Esophagus muscularis mucosa (tissue), 4 donors: Measurements from ENCODE around the gene ARAP3.

Source experiments
- CTCF ChIP-seq, 3 experiments: fragments of 200-600 bp in 2 of 3; fragments of 450-650 bp in 1 of 3; sonication (generic) in 2 of 3; IDR thresholded peaks; one replicate each; pipeline ENCODE4 v1.5.1; 2017 to 2019; ENCODE audit warnings: antibody characterized with exemption in 3 of 3, mild to moderate bottlenecking in 2 of 3, moderate library complexity in 1 of 3
- EP300 ChIP-seq: sonication (generic); formaldehyde crosslinking; IDR thresholded peaks from one replicate; pipeline ENCODE4 v1.6.1; 2017; ENCODE audit warnings: antibody characterized with exemption
- POLR2A ChIP-seq: fragments of 450-650 bp; IDR thresholded peaks from one replicate; pipeline ENCODE4 v1.6.1; 2017; ENCODE audit warnings: antibody characterized with exemption, moderate library complexity, mild to moderate bottlenecking, low read depth
- POLR2AphosphoS5 ChIP-seq, 2 donors: sonication (generic); formaldehyde crosslinking; IDR thresholded peaks; one replicate each; pipeline ENCODE4 v1.6.1; 2017; ENCODE audit warnings: antibody characterized with exemption in 2 of 2

- TF ChIP-seq CTCF (IDR thresholded peaks at IDR 0.05), result no peak
- no peak for TF ChIP-seq POLR2A
- TF ChIP-seq POLR2AphosphoS5 (IDR thresholded peaks at IDR 0.05), result no peak
- no peak for TF ChIP-seq EP300
Observed at GRCh38 chr5:141654298-141654697, 27.7 kb downstream of the ARAP3 start.
